COLO668 (cell line): Measurements from ENCODE around the gene HCFC2.
"Not testable (repeated sequence)": the region's sequence is repeated elsewhere in the genome, so short reads cannot be mapped to it uniquely, and the experiment has no call there.

ENCODE experiments used
- DNase-seq: peaks from one replicate; lab custom pipeline; 2025; ENCODE audit not compliant: unreplicated experiment; lab: John Stamatoyannopoulos, UW

The HCFC2 gene

GRCh38 chr12:104114834-104115586 is 50.7 kb downstream of the HCFC2 start:
- DNase-seq: not testable (repeated sequence)

- DNase-seq: no peak
Measured at GRCh38 chr12:104115587-104115975, 51.2 kb downstream of the HCFC2 start.

GRCh38 chr12:104121001-104121400 is 56.7 kb downstream of the HCFC2 start:
- no peak for DNase-seq

- DNase-seq: no peak
Measured at GRCh38 chr12:104122298-104122697, 58.0 kb downstream of the HCFC2 start.

- no peak for DNase-seq
Measured at GRCh38 chr12:104126548-104126947, 62.2 kb downstream of the HCFC2 start.

GRCh38 chr12:104130760-104131159 is 66.4 kb downstream of the HCFC2 start:
- DNase-seq: no peak

GRCh38 chr12:104131609-104132008 is 67.3 kb downstream of the HCFC2 start:
- no peak for DNase-seq

- DNase-seq: peak; percentile 33
Measured at GRCh38 chr12:104132351-104132956, 68.1 kb downstream of the HCFC2 start.

- DNase-seq: no peak
Measured at GRCh38 chr12:104133321-104133720, 69.0 kb downstream of the HCFC2 start.

GRCh38 chr12:104133866-104134265 is 69.5 kb downstream of the HCFC2 start:
- DNase-seq: no peak

- no peak for DNase-seq
Measured at GRCh38 chr12:104134882-104135281, 70.6 kb downstream of the HCFC2 start.

GRCh38 chr12:104136577-104136976 is 72.2 kb downstream of the HCFC2 start:
- DNase-seq: no peak

- peak; percentile 73 for DNase-seq
Measured at GRCh38 chr12:104137001-104137901, 72.9 kb downstream of the HCFC2 start.

- peak; percentile 93 for DNase-seq
Measured at GRCh38 chr12:104137902-104138796, 73.8 kb downstream of the HCFC2 start, which contains the start of gene NFYB. Gene NFYB, minus strand, starts transcription at chr12:104138210. Its CDS starts 2,757 bp downstream, at chr12:104135453.

- DNase-seq: no peak
Measured at GRCh38 chr12:104138797-104139152, 74.4 kb downstream of the HCFC2 start.

- DNase-seq: no peak
Measured at GRCh38 chr12:104142543-104142942, 78.2 kb downstream of the HCFC2 start.

- DNase-seq: no peak
Measured at GRCh38 chr12:104143002-104143401, 78.7 kb downstream of the HCFC2 start.

- no peak for DNase-seq
Measured at GRCh38 chr12:104143918-104144317, 79.6 kb downstream of the HCFC2 start.

GRCh38 chr12:104147346-104147745 is 83.0 kb downstream of the HCFC2 start:
- no peak for DNase-seq

- no peak for DNase-seq
Measured at GRCh38 chr12:104150416-104150815, 86.1 kb downstream of the HCFC2 start.
